UCSD-AML1 (cell line): Measurements from ENCODE around the gene MPHOSPH8.

Source experiments
- DNase-seq: peaks from one replicate; lab custom pipeline; 2025; ENCODE audit not compliant: unreplicated experiment; lab: John Stamatoyannopoulos, UW

Gene MPHOSPH8

GRCh38 chr13:19633479-19634255, at the start of gene MPHOSPH8:
TSS of gene MPHOSPH8 (plus strand) at chr13:19633659. CDS start at chr13:19633749, 90 bp downstream.
- DNase-seq = peak; percentile 96

GRCh38 chr13:19586904-19587634, 46.4 kb upstream of the MPHOSPH8 start:
- DNase-seq = peak; percentile 85

GRCh38 chr13:19587635-19588300, 45.7 kb upstream of the MPHOSPH8 start:
- DNase-seq = peak; percentile 23

- DNase-seq = no peak
These were observed 44.1 kb upstream of the MPHOSPH8 start for GRCh38 chr13:19589312-19589711.

- no peak for DNase-seq
These were observed 43.0 kb upstream of the MPHOSPH8 start for GRCh38 chr13:19590423-19590822.

GRCh38 chr13:19591864-19592263, 41.6 kb upstream of the MPHOSPH8 start:
- DNase-seq = no peak

- peak; percentile 19 for DNase-seq
These were observed 40.7 kb upstream of the MPHOSPH8 start for GRCh38 chr13:19592657-19593180.

GRCh38 chr13:19596086-19596485, 37.4 kb upstream of the MPHOSPH8 start:
- no peak for DNase-seq

- DNase-seq = no peak
These were observed 36.5 kb upstream of the MPHOSPH8 start for GRCh38 chr13:19596960-19597361.

- no peak for DNase-seq
These were observed 35.9 kb upstream of the MPHOSPH8 start for GRCh38 chr13:19597523-19597922.

- peak; percentile 72 for DNase-seq
These were observed 31.4 kb upstream of the MPHOSPH8 start for GRCh38 chr13:19601749-19602725.

- no peak for DNase-seq
These were observed 29.2 kb upstream of the MPHOSPH8 start for GRCh38 chr13:19604306-19604705.

GRCh38 chr13:19605161-19605955, 28.1 kb upstream of the MPHOSPH8 start:
- DNase-seq = no peak

GRCh38 chr13:19606152-19606551, 27.3 kb upstream of the MPHOSPH8 start:
- no peak for DNase-seq

GRCh38 chr13:19606737-19607136, 26.7 kb upstream of the MPHOSPH8 start:
- DNase-seq = no peak

- no peak for DNase-seq
These were observed 25.9 kb upstream of the MPHOSPH8 start for GRCh38 chr13:19607523-19608078.

GRCh38 chr13:19618977-19619376, 14.5 kb upstream of the MPHOSPH8 start:
- no peak for DNase-seq

GRCh38 chr13:19622193-19622592, 11.3 kb upstream of the MPHOSPH8 start:
- no peak for DNase-seq

GRCh38 chr13:19624265-19624664, 9.2 kb upstream of the MPHOSPH8 start:
- DNase-seq = no peak
